GM12864 (cell line): ENCODE measurements around the gene ERLIN1.

Experiments used
- DNase-seq: peaks from one replicate; pipeline ENCODE4 v3.0.0-alpha.2; 2011; ENCODE audit warnings: low read depth
- H3K4me3 ChIP-seq: 2 replicates; pipeline ENCODE4 v1.5.1; 2011; ENCODE audit warnings: mild to moderate bottlenecking, low read depth, low read length, control low read depth
- TF ChIP-seq, protein P1 (sequence below): IDR thresholded peaks from 2 replicates; pipeline ENCODE4 v1.5.1; 2011; ENCODE audit warnings: low read depth, mild to moderate bottlenecking, moderate library complexity, low read length, control low read depth, inconsistent platforms; ENCODE audit errors: missing control alignments

ERLIN1 gene

DNA sequence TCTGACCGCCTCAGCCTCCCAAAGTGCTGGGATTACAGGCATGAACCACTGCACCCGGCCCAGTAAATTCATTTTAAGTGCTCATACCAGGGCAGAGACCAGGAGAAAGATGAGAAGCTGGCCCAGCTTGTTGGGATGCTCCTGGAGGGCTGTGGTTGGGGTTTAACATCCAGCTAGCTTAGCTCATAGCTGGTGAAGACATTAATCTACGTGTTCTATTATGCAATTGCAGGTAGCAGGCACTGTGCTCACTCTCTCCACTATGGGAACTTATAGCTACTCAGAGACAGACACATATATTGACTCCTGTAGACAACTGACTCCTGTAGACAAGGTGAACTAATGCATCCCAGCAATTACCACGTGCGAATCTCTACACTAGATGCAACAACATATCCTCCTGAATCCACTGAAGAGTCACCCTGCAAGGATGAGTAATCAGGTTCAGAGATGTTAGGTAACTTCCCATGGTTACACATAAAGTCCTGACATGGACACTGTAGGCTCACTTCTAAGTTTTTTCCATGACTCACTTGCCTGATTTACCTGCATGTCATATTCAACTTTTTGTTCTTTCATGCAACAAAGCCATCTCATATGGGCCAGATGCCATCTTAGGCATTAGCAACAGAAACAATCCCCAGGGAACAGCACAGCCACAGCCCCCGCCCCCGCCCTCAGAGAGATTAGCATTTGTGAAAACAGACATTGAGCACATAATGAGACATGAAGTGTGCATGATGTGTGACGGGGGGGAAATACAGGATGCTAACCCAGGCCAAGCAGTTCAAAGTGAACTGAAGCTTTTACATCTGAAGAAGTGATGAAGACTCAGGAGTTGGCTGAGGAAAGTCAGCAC is 37.2 kb downstream of the ERLIN1 start:
- TF ChIP-seq, protein P1, sequence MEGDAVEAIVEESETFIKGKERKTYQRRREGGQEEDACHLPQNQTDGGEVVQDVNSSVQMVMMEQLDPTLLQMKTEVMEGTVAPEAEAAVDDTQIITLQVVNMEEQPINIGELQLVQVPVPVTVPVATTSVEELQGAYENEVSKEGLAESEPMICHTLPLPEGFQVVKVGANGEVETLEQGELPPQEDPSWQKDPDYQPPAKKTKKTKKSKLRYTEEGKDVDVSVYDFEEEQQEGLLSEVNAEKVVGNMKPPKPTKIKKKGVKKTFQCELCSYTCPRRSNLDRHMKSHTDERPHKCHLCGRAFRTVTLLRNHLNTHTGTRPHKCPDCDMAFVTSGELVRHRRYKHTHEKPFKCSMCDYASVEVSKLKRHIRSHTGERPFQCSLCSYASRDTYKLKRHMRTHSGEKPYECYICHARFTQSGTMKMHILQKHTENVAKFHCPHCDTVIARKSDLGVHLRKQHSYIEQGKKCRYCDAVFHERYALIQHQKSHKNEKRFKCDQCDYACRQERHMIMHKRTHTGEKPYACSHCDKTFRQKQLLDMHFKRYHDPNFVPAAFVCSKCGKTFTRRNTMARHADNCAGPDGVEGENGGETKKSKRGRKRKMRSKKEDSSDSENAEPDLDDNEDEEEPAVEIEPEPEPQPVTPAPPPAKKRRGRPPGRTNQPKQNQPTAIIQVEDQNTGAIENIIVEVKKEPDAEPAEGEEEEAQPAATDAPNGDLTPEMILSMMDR = no peak
- peak; percentile 36 for DNase-seq
- no peak overlapping the region for H3K4me3 ChIP-seq

DNA sequence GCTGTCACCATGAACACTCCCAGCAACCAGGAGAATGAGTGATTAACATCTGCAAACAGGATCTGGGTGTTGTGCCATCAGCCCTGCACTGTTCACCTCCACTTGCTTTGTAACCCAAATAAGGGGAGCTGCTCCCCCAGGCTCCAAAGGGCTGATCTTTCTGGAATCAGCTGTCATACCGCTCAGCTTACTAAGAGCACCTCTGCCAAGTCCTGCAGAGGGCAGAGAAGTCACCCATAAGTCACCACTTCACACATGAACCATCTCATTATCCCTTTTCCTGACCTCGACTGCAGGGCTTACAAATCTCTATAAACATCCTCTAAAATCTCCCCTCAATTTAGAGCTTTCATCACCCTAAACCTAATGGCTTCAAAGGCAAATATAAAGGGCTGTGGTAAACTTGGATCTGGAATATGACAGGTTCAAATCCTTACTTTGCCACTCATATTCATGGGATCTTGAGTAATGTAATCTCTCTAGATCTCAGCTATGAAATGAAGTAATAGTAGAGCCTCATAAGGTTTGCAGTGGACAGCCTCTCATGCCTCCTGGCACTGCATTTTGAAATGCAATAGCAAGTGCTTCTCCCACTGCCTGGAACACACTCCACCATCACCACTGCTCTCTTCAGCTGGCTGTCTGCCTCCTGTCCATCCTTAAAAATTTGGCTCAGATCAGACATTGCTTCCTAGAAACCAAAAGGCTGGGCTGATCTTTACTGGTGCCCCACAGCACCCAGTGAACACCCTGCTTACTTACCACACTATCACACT is 38.8 kb downstream of the ERLIN1 start:
- H3K4me3 ChIP-seq = no peak overlapping the region
- no peak for DNase-seq
- TF ChIP-seq, protein P1 = no peak

DNA sequence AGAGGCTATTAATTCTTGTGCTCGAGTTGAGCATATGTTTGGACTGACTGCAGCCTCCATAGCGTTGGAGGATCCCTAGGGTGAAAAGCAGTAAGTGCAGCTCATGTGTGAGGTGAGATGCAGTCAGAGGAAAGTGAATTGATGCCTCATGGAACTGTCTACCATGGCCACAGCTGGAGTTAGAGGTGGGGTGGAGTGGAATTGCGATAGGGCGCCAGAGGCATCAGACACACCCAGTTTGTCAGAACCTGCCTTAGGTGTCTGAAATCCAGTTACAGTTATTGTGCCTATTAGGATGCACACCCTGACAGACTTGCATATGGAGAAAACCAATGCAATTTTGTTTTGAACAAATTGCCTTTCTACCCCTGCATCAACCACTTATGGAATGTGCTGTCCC is 39.4 kb downstream of the ERLIN1 start:
- H3K4me3 ChIP-seq = no peak overlapping the region
- TF ChIP-seq, protein P1 = no peak
- DNase-seq = no peak

DNA sequence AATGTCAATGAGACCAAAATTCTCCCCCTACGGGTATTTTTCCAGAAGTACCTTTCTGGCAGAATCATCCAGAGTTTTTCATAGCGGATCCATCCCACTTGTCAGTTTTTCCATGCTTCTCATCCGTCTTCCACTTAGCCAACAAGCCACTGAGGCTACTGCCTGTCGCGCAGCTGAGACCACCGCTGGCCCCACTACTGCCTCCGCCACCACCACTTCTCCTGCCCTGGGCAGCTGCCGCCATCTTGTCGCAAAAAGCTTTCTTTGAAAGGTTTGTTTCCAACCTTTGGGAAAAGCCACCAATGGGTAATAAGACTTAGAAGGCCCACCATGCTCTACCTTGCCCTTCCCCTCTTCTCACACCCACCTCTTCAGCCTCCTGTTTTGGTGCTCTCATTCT is 42.1 kb downstream of the ERLIN1 start:
- H3K4me3 ChIP-seq = no peak overlapping the region
- TF ChIP-seq, protein P1 = no peak
- DNase-seq = no peak

DNA sequence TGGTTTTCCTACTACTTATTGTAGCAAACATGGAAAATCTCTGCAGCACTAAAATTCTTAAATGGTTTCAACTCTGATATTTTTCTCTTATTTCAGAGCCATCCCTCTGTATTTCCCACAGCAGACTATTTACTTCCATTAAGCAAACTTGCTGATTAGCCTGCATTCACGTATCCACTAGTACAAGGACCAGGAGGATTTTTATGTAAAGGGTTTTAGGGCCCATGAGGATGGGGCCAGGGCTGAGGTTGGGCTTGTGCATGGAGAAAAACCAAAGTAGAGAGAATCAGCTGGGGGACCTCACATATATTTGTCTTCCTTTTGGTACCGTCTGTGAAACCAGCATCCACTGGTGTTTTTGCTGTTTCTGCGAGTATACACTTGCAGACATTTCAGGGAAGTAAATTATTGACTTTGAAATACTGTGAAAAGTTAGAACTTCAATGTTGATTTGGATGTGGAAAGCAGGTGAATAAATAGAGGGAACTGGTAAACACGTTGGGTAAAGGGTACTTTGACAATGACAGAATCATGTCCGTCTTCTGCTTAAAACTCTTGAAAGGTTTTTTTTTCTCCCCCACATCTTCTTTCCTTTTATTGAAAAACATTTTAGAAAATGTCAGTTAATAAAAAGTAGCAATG is 44.3 kb downstream of the ERLIN1 start:
- DNase-seq = no peak
- TF ChIP-seq, protein P1 = no peak
- H3K4me3 ChIP-seq = no peak overlapping the region

DNA sequence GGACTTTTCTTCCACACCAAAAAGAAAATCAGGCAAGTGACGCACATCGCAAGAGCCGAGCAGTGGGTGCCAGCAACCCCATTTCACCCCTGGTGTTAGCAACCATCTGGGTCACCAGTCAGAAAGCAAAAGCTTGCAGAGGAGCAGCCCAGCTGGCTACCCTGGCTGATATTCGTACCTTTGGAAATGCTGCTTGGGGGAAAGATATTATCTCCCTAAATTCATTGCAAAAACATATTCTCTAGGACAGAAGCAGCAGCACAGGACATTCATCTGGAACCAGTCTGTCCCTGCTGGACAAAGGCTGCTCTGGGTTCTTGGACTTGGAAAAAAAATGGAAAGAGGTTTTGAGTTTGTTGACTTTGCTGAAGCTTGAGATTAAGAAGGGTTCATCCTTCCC is 45.8 kb downstream of the ERLIN1 start:
- H3K4me3 ChIP-seq = no peak overlapping the region
- TF ChIP-seq, protein P1 = no peak
- no peak for DNase-seq
